ENCODE measurements around the gene FLNA.

GRCh38 chrX:154356596-154356995 is 17.8 kb downstream of the FLNA start:
- TF ChIP-seq FOXM1 (IDR thresholded peaks at IDR 0.05; ENCODE audit: borderline replicate concordance, low read depth) = no peak
- no peak for TF ChIP-seq TAF1 (IDR thresholded peaks at IDR 0.05; ENCODE audit: low read depth)
- TF ChIP-seq EP300 (IDR thresholded peaks at IDR 0.05; ENCODE audit: borderline replicate concordance) = no peak
- no peak for TF ChIP-seq CREB1 (IDR thresholded peaks at IDR 0.05; ENCODE audit: low read depth)
- no peak for TF ChIP-seq RAD21 (IDR thresholded peaks at IDR 0.05; ENCODE audit: low read depth)
- no peak for TF ChIP-seq MAX (IDR thresholded peaks at IDR 0.05)
- TF ChIP-seq USF1 (IDR thresholded peaks at IDR 0.05) = no peak
- TF ChIP-seq YY1 (IDR thresholded peaks at IDR 0.05; ENCODE audit: low read depth) = no peak

Data from Ishikawa (cell line).